T-cell (primary cell): Measurements from ENCODE around the gene USO1. TPM values are rescaled to one million over a fixed set of nuclear protein-coding genes. Genes with fewer than 3 reads are reported as not detected.
"Not testable (repeated sequence)": the region's sequence is repeated elsewhere in the genome, so short reads cannot be mapped to it uniquely, and the experiment has no call there.

Source experiments
- ATAC-seq, 4 experiments: fragments of 200-7000 bp in 3 of 4; fragments of 150-1000 bp in 1 of 4; cut with Tn5 transposase; replicated peaks in 1 of 4; 1 replicate in 3 of 4; 2 replicates in 1 of 4; pipeline ENCODE4 v1.10.0; 2021; ENCODE audit warnings: moderate library complexity in 3 of 4, mild to moderate bottlenecking in 2 of 4, moderate number of reproducible peaks in 1 of 4
- CTCF ChIA-PET, 2 donors: fragments of 300-600 bp; sonication (Branson Sonifier 250); formaldehyde crosslinking; loops; one replicate each; lab custom pipeline; 2022; ENCODE audit warnings: antibody characterized with exemption in 2 of 2; lab: Charles Lee
- POLR2A ChIA-PET, 2 donors: fragments of 300-600 bp; sonication (Branson Sonifier 250); formaldehyde crosslinking; loops; one replicate each; lab custom pipeline; 2022; ENCODE audit warnings: antibody characterized with exemption in 2 of 2; lab: Charles Lee
- DNase-seq, 35 experiments: peaks; one replicate each; pipeline versions ENCODE4 v3.0.0 to v3.0.0-alpha.2; 2013 to 2023
- H3K27ac ChIP-seq: one replicate; pipeline ENCODE4 v1.5.1; 2013; ENCODE audit warnings: low read length
- H3K27me3 ChIP-seq, 2 experiments: replicated peaks in 1 of 2; 1 replicate in 1 of 2; 2 replicates in 1 of 2; pipeline versions ENCODE4 v1.6.1 to v1.7.0; 2013; ENCODE audit warnings: low read length in 1 of 2, mixed read lengths in 1 of 2; ENCODE audit not compliant: control insufficient read depth in 2 of 2, insufficient read depth in 2 of 2; ENCODE audit errors: extremely low read depth in 1 of 2
- H3K36me3 ChIP-seq, 2 donors: 1 replicate in 1 of 2; 2 replicates in 1 of 2; pipeline versions ENCODE4 v1.6.1 to v1.7.0; 2013; ENCODE audit warnings: low read length in 1 of 2; ENCODE audit not compliant: control insufficient read depth in 2 of 2, insufficient read depth in 1 of 2; ENCODE audit errors: extremely low read depth in 1 of 2
- H3K4me1 ChIP-seq, 2 experiments: 1 replicate in 1 of 2; 2 replicates in 1 of 2; pipeline versions ENCODE4 v1.6.1 to v1.7.0; 2013; ENCODE audit warnings: low read length in 2 of 2, mixed read lengths in 1 of 2; ENCODE audit not compliant: insufficient read depth in 2 of 2, control insufficient read depth in 1 of 2; ENCODE audit errors: extremely low read depth in 1 of 2
- H3K4me3 ChIP-seq, 2 donors: 1 replicate in 1 of 2; 2 replicates in 1 of 2; pipeline versions ENCODE4 v1.5.1 to v1.7.0; 2013; ENCODE audit warnings: mild to moderate bottlenecking in 2 of 2, low read length in 1 of 2, moderate library complexity in 1 of 2; ENCODE audit not compliant: control insufficient read depth in 1 of 2; ENCODE audit errors: extremely low read depth in 1 of 2
- H3K9me3 ChIP-seq: 2 replicates; pipeline ENCODE4 v1.7.0; 2013
- H3K27ac Mint-ChIP-seq, 2 donors: one replicate each; pipeline ENCODE4 v1.8.0; 2020 to 2021; ENCODE audit warnings: mild to moderate bottlenecking in 2 of 2, mixed read lengths in 2 of 2
- H3K27me3 Mint-ChIP-seq, 2 donors: one replicate each; pipeline ENCODE4 v1.8.0; 2021 to 2022; ENCODE audit warnings: mixed read lengths in 2 of 2
- H3K36me3 Mint-ChIP-seq: one replicate; pipeline ENCODE4 v1.8.0; 2021; ENCODE audit warnings: mixed read lengths
- H3K4me1 Mint-ChIP-seq, 3 donors: one replicate each; pipeline ENCODE4 v1.8.0; 2020 to 2022; ENCODE audit warnings: mixed read lengths in 3 of 3, mild to moderate bottlenecking in 1 of 3
- H3K4me3 Mint-ChIP-seq, 3 donors: one replicate each; pipeline ENCODE4 v1.8.0; 2020 to 2022; ENCODE audit warnings: mild to moderate bottlenecking in 3 of 3, mixed read lengths in 3 of 3, moderate library complexity in 3 of 3
- H3K9me3 Mint-ChIP-seq, 3 donors: one replicate each; pipeline ENCODE4 v1.8.0; 2020 to 2022; ENCODE audit warnings: mixed read lengths in 3 of 3
- WGBS: methylation state at CpG from one replicate; pipeline ENCODE4 v1.1.5; 2013; ENCODE audit warnings: missing lambda C conversion rate; ENCODE audit not compliant: insufficient coverage; 5-methylcytosine and 5-hydroxymethylcytosine counted together
- total RNA-seq, 35 experiments: library from RNA in 6 of 35; stranded (reverse) in 6 of 35; fragments of 120-200 nt in 1 of 35; gene quantifications; one replicate each; pipeline versions ENCODE4 v1.2.1 to v1.2.4 and lab custom pipeline; 2013 to 2026

The USO1 gene
- total RNA-seq, 5 donors from 2014 or later (not counting 1 experiment from before 2014, with no cell fraction given) = 24.9 to 40.5 (median 34.6) TPM

- peak overlapping the region; percentile 99 to 100 for H3K4me3 ChIP-seq
- H3K27ac ChIP-seq = peak overlapping the region; percentile 94
- CTCF ChIA-PET = interaction anchor here (0.7 to 3.9 kb wide), 20 partner anchors 9 to 423 kb away, joined by 3 to 26 read pairs (median 4); partner anchors contain the start of genes G3BP2 (in 2 of the 2), NUP54 (in 1 of the 2), RCHY1 (in 1 of the 2) and THAP6 (in 1 of the 2)
- H3K4me3 Mint-ChIP-seq = peak overlapping the region; percentile 99 to 100 (median 99)
- under 1% methylated on average over 36 of the region's 50 CpGs for WGBS
- POLR2A ChIA-PET = interaction anchor here (0.5 to 2.3 kb wide), 15 partner anchors 11 to 421 kb away, joined by 3 to 25 read pairs (median 4); partner anchors contain the start of genes CDKL2 (in 1 of the 2), G3BP2 (in 1 of the 2) and NAAA (in 1 of the 2)
- no peaks in the 10 kb centered on the region for H3K9me3 Mint-ChIP-seq
- ATAC-seq (peak in 3 of 4 experiments; percentile 3 to 15 (median 13)), DNase-seq (peak in 31 of 35 experiments; percentile 2 to 60 (median 20))
- H3K4me1 ChIP-seq = peaks cover 14 to 26% of the 10 kb centered on the region in 2 experiments
- peak overlapping the region; percentile 95 to 99 for H3K27ac Mint-ChIP-seq
- H3K36me3 Mint-ChIP-seq = peaks cover 4% of the 10 kb centered on the region
- H3K36me3 ChIP-seq = no peaks in the 10 kb centered on the region
- H3K27me3 ChIP-seq = no peaks in the 10 kb centered on the region
- no peaks in the 10 kb centered on the region for H3K27me3 Mint-ChIP-seq
- H3K9me3 ChIP-seq = no peaks in the 10 kb centered on the region
- peaks cover 61 to 68% (median 66%) of the 10 kb centered on the region in 3 donors for H3K4me1 Mint-ChIP-seq
Measured at GRCh38 chr4:75724867-75725724, 719 bp downstream of the USO1 start.

- not testable (repeated sequence) for H3K9me3 Mint-ChIP-seq, H3K36me3 Mint-ChIP-seq, H3K4me3 ChIP-seq, H3K36me3 ChIP-seq, H3K27me3 ChIP-seq, H3K9me3 ChIP-seq, ATAC-seq, H3K27ac ChIP-seq, H3K27me3 Mint-ChIP-seq, DNase-seq
- H3K4me1 ChIP-seq = peaks cover 14 to 26% of the 10 kb centered on the region in 2 experiments
- H3K4me3 Mint-ChIP-seq = peak overlapping the region; percentile 99 to 100 (median 99)
- H3K27ac Mint-ChIP-seq = peak overlapping the region; percentile 91 to 99
- CTCF ChIA-PET = interaction anchor here (0.7 to 3.9 kb wide), 5 partner anchors 15 to 1356 kb away, joined by 3 to 19 read pairs (median 3); partner anchors contain the start of gene G3BP2 (in 1 of the 2)
- peaks cover 63 to 70% (median 66%) of the 10 kb centered on the region in 3 donors for H3K4me1 Mint-ChIP-seq
- WGBS = no CpG with 5 or more reads among the region's 20 CpGs
- POLR2A ChIA-PET = interaction anchor here (0.6 to 1.6 kb wide), 3 partner anchors 26 to 213 kb away, joined by 4 to 5 read pairs (median 4); no protein-coding TSS in a partner anchor
Measured at GRCh38 chr4:75725942-75726538, 1.7 kb downstream of the USO1 start.

GRCh38 chr4:75726577-75726976, 2.2 kb downstream of the USO1 start:
- DNase-seq (no peak), ATAC-seq (no peak)
- Mint-ChIP-seq H3K36me3 (peaks cover 4% of the 10 kb centered on the region), H3K4me3 (peak overlapping the region; percentile 99 to 100 (median 99)), H3K27ac (peak overlapping the region; percentile 4 to 13), H3K4me1 (peaks cover 62 to 69% (median 65%) of the 10 kb centered on the region in 3 donors), H3K9me3 (no peaks in the 10 kb centered on the region), H3K27me3 (no peaks in the 10 kb centered on the region)
- no peaks in the 10 kb centered on the region for H3K36me3 ChIP-seq
- H3K4me3 ChIP-seq = no peak overlapping the region
- ChIA-PET POLR2A (interaction anchor here in 1 of 2 donors (0.6 to 1.6 kb wide), 2 partner anchors 26 to 55 kb away, joined by 4 read pairs; no protein-coding TSS in a partner anchor), CTCF (interaction anchor here (0.5 to 1.1 kb wide), 5 partner anchors 11 to 1356 kb away, joined by 3 to 5 read pairs (median 3); no protein-coding TSS in a partner anchor)
- H3K27ac ChIP-seq = no peak overlapping the region
- H3K4me1 ChIP-seq = peaks cover 14 to 26% of the 10 kb centered on the region in 2 experiments
- WGBS = 100% methylated on average over 1 of the region's 3 CpGs
- H3K27me3 ChIP-seq = no peaks in the 10 kb centered on the region
- no peaks in the 10 kb centered on the region for H3K9me3 ChIP-seq

GRCh38 chr4:75727073-75727472, 2.7 kb downstream of the USO1 start:
- Mint-ChIP-seq H3K9me3 (no peaks in the 10 kb centered on the region), H3K4me1 (peaks cover 59 to 66% (median 60%) of the 10 kb centered on the region in 3 donors), H3K27ac (peak overlapping the region in 1 of 2 donors; percentile 4), H3K27me3 (no peaks in the 10 kb centered on the region), H3K36me3 (peaks cover 4% of the 10 kb centered on the region), H3K4me3 (peak overlapping the region; percentile 99 to 100 (median 99))
- Histone ChIP-seq H3K27me3 (no peaks in the 10 kb centered on the region), H3K27ac (no peak overlapping the region), H3K4me3 (no peak overlapping the region), H3K9me3 (no peaks in the 10 kb centered on the region), H3K4me1 (peaks cover 14 to 26% of the 10 kb centered on the region in 2 experiments), H3K36me3 (no peaks in the 10 kb centered on the region)
- ChIA-PET CTCF (interaction anchor here (0.5 to 1.1 kb wide), 6 partner anchors 10 to 120 kb away, joined by 3 to 6 read pairs (median 4); no protein-coding TSS in a partner anchor), POLR2A (interaction anchor here in 1 of 2 donors (0.5 kb wide), 1 partner anchor 55 kb away, joined by 3 read pairs; no protein-coding TSS in a partner anchor)
- WGBS = no CpG with 5 or more reads among the region's 1 CpG
- DNase-seq = no peak
- ATAC-seq = no peak

GRCh38 chr4:75729836-75730235, 5.5 kb downstream of the USO1 start:
- WGBS = no CpG with 5 or more reads among the region's 3 CpGs
- no peak for DNase-seq
- no peaks in the 10 kb centered on the region for H3K9me3 ChIP-seq
- H3K4me1 ChIP-seq = peaks cover 5 to 18% of the 10 kb centered on the region in 2 experiments
- H3K27me3 ChIP-seq = no peaks in the 10 kb centered on the region
- H3K4me1 Mint-ChIP-seq = peaks cover 47 to 56% (median 50%) of the 10 kb centered on the region in 3 donors
- H3K9me3 Mint-ChIP-seq = no peaks in the 10 kb centered on the region
- no peaks in the 10 kb centered on the region for H3K27me3 Mint-ChIP-seq
- POLR2A ChIA-PET = interaction anchor here in 1 of 2 donors (0.6 kb wide), 1 partner anchor 61 kb away, joined by 3 read pairs; no protein-coding TSS in a partner anchor
- no peak overlapping the region for H3K4me3 Mint-ChIP-seq
- peaks cover 12% of the 10 kb centered on the region for H3K36me3 Mint-ChIP-seq
- CTCF ChIA-PET = no interaction called here
- no peaks in the 10 kb centered on the region for H3K36me3 ChIP-seq
- H3K27ac ChIP-seq = no peak overlapping the region
- H3K27ac Mint-ChIP-seq = no peak overlapping the region
- H3K4me3 ChIP-seq = no peak overlapping the region
- no peak for ATAC-seq
